HG02970 (cell line): ENCODE results near the gene GRID1.

Source experiments
- ATAC-seq: cut with Tn5 transposase; IDR thresholded peaks from one replicate; pipeline ENCODE4 v1.9.1; 2021; ENCODE audit warnings: mild to moderate bottlenecking, moderate library complexity, moderate number of reproducible peaks; ENCODE audit not compliant: unreplicated experiment, low FRiP score

GRID1 gene

DNA sequence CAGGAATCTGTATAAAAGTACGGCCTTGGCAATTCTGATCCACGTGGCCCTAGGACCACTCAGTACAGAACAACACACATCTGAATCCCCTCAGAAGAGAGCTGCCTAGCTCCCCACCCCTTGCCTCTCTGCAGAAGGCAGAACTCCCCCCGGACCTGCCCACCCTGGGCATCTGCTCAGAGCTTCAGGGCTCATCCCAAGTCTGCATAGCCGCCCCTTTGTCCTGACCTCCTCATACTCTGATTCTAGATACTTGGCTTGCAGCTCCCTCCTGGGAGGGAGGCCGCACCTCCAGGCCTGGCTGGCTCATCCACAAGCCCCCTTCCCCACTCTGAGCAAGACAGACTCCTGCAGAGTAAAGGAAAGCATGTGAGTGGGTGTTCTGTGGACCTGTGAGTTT, 49.6 kb downstream of the GRID1 start:
- no peak for ATAC-seq

- ATAC-seq: no peak
Measured at GRCh38 chr10:86316274-86316835, 50.2 kb downstream of the GRID1 start.

DNA sequence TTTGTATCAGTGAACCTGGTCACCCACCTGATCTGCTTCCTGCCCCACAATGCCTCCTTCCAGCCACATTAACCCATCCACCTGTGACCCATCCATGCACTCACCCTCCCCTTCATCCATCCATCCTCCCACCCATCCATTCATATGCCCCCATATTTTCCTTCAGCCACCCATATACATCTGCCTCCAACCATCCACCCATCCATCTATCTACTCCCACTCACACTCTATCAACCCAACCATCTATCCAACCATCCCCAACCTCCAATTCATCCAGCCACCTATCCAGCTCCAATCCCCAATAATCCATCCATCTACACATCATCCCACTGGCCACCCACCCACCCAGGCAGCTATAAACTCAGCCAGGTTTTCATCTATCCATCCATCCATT, 51.0 kb downstream of the GRID1 start:
- no peak for ATAC-seq

GRCh38 chr10:86314616-86315548, 51.7 kb downstream of the GRID1 start:
- ATAC-seq: no peak

- no peak for ATAC-seq
Measured at GRCh38 chr10:86313621-86314041, 53.0 kb downstream of the GRID1 start.

DNA sequence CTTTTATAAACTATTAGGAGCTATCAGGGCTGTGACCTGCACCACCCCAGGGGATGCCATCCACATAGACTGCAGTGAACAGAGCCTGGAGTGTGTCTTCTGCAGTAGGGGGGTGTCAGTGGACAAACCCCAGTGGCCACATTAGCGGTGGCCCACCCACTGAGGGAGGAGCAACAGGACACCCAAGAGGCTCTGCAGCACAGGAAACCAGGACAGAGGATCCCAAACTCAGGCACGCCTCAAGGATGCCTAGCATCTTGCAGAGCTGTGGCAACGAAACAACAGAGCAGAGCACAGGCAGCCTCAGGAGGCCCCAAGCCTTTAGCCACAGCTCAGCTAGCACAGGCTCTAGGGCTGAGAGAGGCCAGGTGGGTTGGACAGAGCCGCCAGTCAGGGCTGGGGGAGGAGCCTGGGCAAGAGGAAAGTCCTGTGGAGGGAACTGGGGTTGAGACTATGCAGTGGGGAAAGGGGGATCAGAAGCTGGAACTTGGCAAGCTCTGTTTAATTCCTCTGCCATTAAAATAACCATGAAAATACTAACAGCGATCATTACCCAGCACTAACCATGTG, 53.8 kb downstream of the GRID1 start:
- no peak for ATAC-seq

GRCh38 chr10:86311906-86312305, 54.7 kb downstream of the GRID1 start:
- ATAC-seq: no peak

DNA sequence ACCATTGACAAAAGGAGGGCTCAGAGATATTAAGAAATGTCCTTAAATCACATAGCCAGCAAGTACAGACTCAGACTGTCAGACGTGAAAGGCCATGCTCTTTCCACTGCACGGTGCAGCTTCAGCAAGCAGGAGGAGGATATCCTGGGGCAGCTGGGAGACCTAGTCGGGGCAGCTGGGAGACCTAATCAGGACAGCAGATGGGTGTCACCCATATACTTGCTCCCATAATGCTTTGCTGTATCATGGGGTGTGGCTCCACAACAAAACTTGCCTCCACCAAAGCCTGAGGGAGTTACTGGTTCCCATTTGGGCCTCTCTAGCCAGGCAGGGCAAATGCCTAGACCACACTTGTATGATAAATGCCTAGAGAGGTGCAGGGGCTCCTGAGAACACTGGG, 55.4 kb downstream of the GRID1 start:
- ATAC-seq: no peak

- ATAC-seq: no peak
Measured at GRCh38 chr10:86310702-86311101, 55.9 kb downstream of the GRID1 start.

DNA sequence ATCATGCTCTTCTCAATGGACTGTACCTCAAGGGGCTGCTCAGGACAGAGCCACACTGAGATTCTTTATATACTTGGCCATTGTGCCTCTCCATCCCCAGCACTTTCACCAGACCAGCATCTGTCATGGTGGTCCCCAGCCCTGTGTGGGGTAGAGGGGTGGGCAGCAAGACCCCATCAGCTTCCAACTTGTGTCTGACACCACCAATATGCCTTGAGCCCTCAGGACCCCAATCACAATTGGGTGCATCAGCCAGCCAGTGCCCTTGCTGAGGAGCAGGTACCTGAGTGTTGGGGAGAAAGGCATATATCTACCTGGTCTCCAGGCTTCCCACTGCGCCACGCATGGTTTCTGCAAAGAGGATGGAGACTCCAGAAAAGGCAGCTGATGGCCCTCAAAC, 56.3 kb downstream of the GRID1 start:
- no peak for ATAC-seq

GRCh38 chr10:86308056-86308455, 58.5 kb downstream of the GRID1 start:
- ATAC-seq: no peak

GRCh38 chr10:86306628-86307278, 59.8 kb downstream of the GRID1 start:
- ATAC-seq: no peak

DNA sequence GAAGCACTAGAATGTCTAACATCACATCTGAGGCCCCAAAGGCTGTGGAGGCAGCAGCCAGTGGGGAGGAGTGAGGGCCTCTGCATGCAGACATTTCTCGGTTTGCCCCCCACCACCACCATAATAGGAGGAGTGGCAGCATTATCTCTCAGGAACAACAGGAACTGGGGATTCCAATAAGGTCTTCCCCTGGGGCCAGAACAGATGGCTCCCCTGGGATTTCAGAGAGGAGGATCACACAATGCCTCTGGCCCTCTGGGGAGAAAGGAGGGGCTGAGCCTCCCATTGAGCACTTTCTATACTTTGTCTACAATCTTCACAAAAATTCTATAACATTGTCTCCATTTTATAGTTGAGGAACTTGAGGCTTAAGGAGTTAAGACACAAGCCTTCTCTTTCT, 61.1 kb downstream of the GRID1 start:
- ATAC-seq: no peak

GRCh38 chr10:86304436-86304835, 62.2 kb downstream of the GRID1 start:
- no peak for ATAC-seq

DNA sequence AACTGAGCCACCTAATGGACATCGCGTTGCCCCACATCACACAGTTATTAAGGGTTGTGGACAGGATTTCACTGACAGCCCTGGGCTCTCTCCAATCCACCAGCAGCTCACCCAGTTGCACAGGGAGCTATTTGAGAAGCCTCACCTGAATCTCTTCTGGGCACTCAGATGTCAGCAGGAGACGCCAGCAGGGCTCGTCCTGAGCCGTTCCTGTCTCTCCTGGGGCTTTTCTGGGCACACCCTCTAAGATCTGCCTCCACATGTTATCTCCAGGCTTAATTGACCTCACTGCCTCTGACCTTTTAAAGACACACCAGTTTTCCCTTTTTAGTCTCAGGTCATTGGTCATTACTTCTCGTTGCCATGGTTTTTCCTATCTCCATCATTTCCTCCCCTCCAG, 63.0 kb downstream of the GRID1 start:
- no peak for ATAC-seq

DNA sequence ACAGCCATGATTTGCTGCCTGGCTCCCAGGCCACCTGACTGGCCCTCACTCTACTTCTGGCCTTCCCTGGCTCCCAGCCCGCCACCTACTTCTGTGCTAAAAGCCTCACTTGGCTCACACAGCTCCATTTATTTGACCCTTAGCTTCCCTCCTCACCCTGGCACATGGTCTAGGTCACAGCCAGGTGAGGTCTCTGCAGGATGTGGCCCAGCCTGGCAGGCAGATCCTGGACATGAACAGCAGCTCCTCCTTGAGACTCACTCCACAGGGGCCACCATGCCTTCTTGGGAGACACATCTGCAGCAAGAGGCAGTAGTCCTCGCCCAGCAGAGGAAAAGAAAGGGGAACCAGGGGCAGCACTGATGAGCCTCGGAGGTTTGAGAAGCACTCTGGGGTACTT, 64.6 kb downstream of the GRID1 start:
- no peak for ATAC-seq

GRCh38 chr10:86300931-86301830, 65.4 kb downstream of the GRID1 start:
- ATAC-seq: no peak

GRCh38 chr10:86300399-86300925, 66.1 kb downstream of the GRID1 start:
- no peak for ATAC-seq

GRCh38 chr10:86299562-86299961, 67.0 kb downstream of the GRID1 start:
- ATAC-seq: no peak

DNA sequence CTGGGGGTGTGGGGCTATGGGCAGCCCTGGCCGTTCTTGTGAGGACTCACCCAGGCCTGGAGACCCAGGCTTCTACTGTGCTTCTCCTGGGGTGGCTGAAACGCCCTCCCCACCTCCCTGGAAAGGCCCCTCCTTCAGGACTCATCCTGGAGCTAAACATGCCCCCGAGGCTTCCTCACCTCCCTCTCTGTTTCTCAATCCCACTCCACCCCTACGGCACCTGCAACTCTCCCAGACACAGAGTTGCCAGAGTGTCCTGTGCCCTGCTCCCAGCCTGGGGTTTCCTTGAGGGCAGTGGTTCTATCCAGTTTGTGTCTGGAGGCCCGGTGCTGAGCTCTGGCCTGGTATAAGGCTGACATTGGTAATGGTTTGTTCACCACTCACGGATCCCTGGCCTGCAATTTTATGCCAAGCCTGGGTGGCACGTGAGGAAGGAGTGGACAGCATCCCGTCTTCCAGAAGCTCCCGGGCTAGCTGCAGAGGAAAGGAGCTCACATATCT, 68.0 kb downstream of the GRID1 start:
- no peak for ATAC-seq
